IgD-negative memory B cell (primary cell): ENCODE data around the gene SVIL. TPM values are rescaled to one million over a fixed set of nuclear protein-coding genes. Genes with fewer than 3 reads are reported as not detected.

Source experiments
- H3K27ac Mint-ChIP-seq, 3 donors: one replicate each; pipeline ENCODE4 v1.8.0; 2020 to 2022; ENCODE audit warnings: mild to moderate bottlenecking in 3 of 3, mixed read lengths in 3 of 3, moderate library complexity in 1 of 3
- H3K27me3 Mint-ChIP-seq: one replicate; pipeline ENCODE4 v1.8.0; 2021; ENCODE audit warnings: mixed read lengths
- H3K36me3 Mint-ChIP-seq: one replicate; pipeline ENCODE4 v1.8.0; 2020; ENCODE audit warnings: mild to moderate bottlenecking, mixed read lengths
- H3K4me1 Mint-ChIP-seq, 3 donors: one replicate each; pipeline ENCODE4 v1.8.0; 2020 to 2022; ENCODE audit warnings: mixed read lengths in 3 of 3, mild to moderate bottlenecking in 1 of 3
- H3K4me3 Mint-ChIP-seq, 4 donors: one replicate each; pipeline ENCODE4 v1.8.0; 2020 to 2022; ENCODE audit warnings: mild to moderate bottlenecking in 4 of 4, mixed read lengths in 4 of 4, moderate library complexity in 3 of 4
- H3K9me3 Mint-ChIP-seq, 3 donors: one replicate each; pipeline ENCODE4 v1.8.0; 2020 to 2021; ENCODE audit warnings: mixed read lengths in 3 of 3, mild to moderate bottlenecking in 1 of 3
- polyA plus RNA-seq: library from polyadenylated mRNA; unstranded; fragments of 300-500 nt; fragmentation: Illumina TruSeq; gene quantifications from one replicate; pipeline ENCODE4 v1.2.3, GENCODE V29; 2021

The SVIL gene
- polyA plus RNA-seq, 1 donor from 2014 or later = 2.6 TPM

GRCh38 chr10:29658984-29659965 is 24.5 kb upstream of the SVIL start:
- peaks cover 4% of the 10 kb centered on the region for H3K27me3 Mint-ChIP-seq
- no peaks in the 10 kb centered on the region for H3K36me3 Mint-ChIP-seq
- H3K27ac Mint-ChIP-seq = peak overlapping the region in 1 of 3 donors; percentile 13
- H3K4me1 Mint-ChIP-seq = peaks cover 0 to 10% (median 4%) of the 10 kb centered on the region in 3 donors
- peaks cover 3 to 11% (median 4%) of the 10 kb centered on the region in 3 donors for H3K9me3 Mint-ChIP-seq
- peak overlapping the region in 2 of 4 donors; percentile 1 to 9 for H3K4me3 Mint-ChIP-seq

GRCh38 chr10:29657719-29658274 is 23.0 kb upstream of the SVIL start:
- Mint-ChIP-seq H3K4me3 (peak overlapping the region in 1 of 4 donors; percentile 13), H3K27ac (no peak overlapping the region), H3K4me1 (peaks cover 0 to 10% (median 4%) of the 10 kb centered on the region in 3 donors), H3K9me3 (peaks cover 4 to 15% (median 7%) of the 10 kb centered on the region in 3 donors), H3K27me3 (peaks cover 4% of the 10 kb centered on the region), H3K36me3 (no peaks in the 10 kb centered on the region)

GRCh38 chr10:29656451-29656992 is 21.8 kb upstream of the SVIL start:
- Mint-ChIP-seq H3K4me3 (no peak overlapping the region), H3K36me3 (no peaks in the 10 kb centered on the region), H3K9me3 (peaks cover 4 to 15% (median 7%) of the 10 kb centered on the region in 3 donors), H3K27ac (no peak overlapping the region), H3K4me1 (peaks cover 0 to 10% (median 4%) of the 10 kb centered on the region in 3 donors), H3K27me3 (peaks cover 4% of the 10 kb centered on the region)

GRCh38 chr10:29652192-29652591 is 17.4 kb upstream of the SVIL start:
- Mint-ChIP-seq H3K27ac (no peak overlapping the region), H3K4me1 (peaks cover 4 to 12% (median 9%) of the 10 kb centered on the region in 3 donors), H3K9me3 (peaks cover 6 to 13% (median 7%) of the 10 kb centered on the region in 3 donors)

GRCh38 chr10:29651767-29652166 is 17.0 kb upstream of the SVIL start:
- Mint-ChIP-seq H3K27me3 (no peaks in the 10 kb centered on the region), H3K4me1 (peaks cover 4 to 16% (median 13%) of the 10 kb centered on the region in 3 donors), H3K4me3 (no peak overlapping the region), H3K36me3 (no peaks in the 10 kb centered on the region), H3K27ac (no peak overlapping the region), H3K9me3 (peaks cover 5 to 11% (median 7%) of the 10 kb centered on the region in 3 donors)

More at GRCh38 chr10:29652192-29652591, 17.4 kb upstream of the SVIL start:
- Mint-ChIP-seq H3K4me3 (no peak overlapping the region), H3K36me3 (no peaks in the 10 kb centered on the region), H3K27me3 (no peaks in the 10 kb centered on the region)

GRCh38 chr10:29650552-29650944 is 15.8 kb upstream of the SVIL start:
- no peak overlapping the region for H3K27ac Mint-ChIP-seq
- peaks cover 2 to 4% (median 4%) of the 10 kb centered on the region in 3 donors for H3K9me3 Mint-ChIP-seq
- H3K4me1 Mint-ChIP-seq = peaks cover 5 to 22% (median 19%) of the 10 kb centered on the region in 3 donors
- no peaks in the 10 kb centered on the region for H3K36me3 Mint-ChIP-seq
- H3K27me3 Mint-ChIP-seq = no peaks in the 10 kb centered on the region
- no peak overlapping the region for H3K4me3 Mint-ChIP-seq

GRCh38 chr10:29649561-29650551 is 15.1 kb upstream of the SVIL start:
- H3K27ac Mint-ChIP-seq = no peak overlapping the region
- H3K27me3 Mint-ChIP-seq = no peaks in the 10 kb centered on the region
- H3K4me1 Mint-ChIP-seq = peaks cover 5 to 22% (median 19%) of the 10 kb centered on the region in 3 donors
- peaks cover 2 to 4% (median 4%) of the 10 kb centered on the region in 3 donors for H3K9me3 Mint-ChIP-seq
- H3K36me3 Mint-ChIP-seq = no peaks in the 10 kb centered on the region
- no peak overlapping the region for H3K4me3 Mint-ChIP-seq

- H3K36me3 Mint-ChIP-seq = no peaks in the 10 kb centered on the region
- no peak overlapping the region for H3K4me3 Mint-ChIP-seq
- H3K9me3 Mint-ChIP-seq = peaks cover 2 to 4% (median 4%) of the 10 kb centered on the region in 3 donors
- H3K27ac Mint-ChIP-seq = no peak overlapping the region
- peaks cover 5 to 22% (median 19%) of the 10 kb centered on the region in 3 donors for H3K4me1 Mint-ChIP-seq
- H3K27me3 Mint-ChIP-seq = no peaks in the 10 kb centered on the region
Observed at GRCh38 chr10:29648983-29649268, 14.2 kb upstream of the SVIL start.

GRCh38 chr10:29648114-29648982 is 13.6 kb upstream of the SVIL start:
- peaks cover 2 to 4% (median 4%) of the 10 kb centered on the region in 3 donors for H3K9me3 Mint-ChIP-seq
- no peaks in the 10 kb centered on the region for H3K36me3 Mint-ChIP-seq
- no peak overlapping the region for H3K27ac Mint-ChIP-seq
- peak overlapping the region in 2 of 4 donors; percentile 57 to 70 for H3K4me3 Mint-ChIP-seq
- H3K27me3 Mint-ChIP-seq = no peaks in the 10 kb centered on the region
- peaks cover 5 to 22% (median 19%) of the 10 kb centered on the region in 3 donors for H3K4me1 Mint-ChIP-seq

GRCh38 chr10:29647478-29647877 is 12.7 kb upstream of the SVIL start:
- H3K36me3 Mint-ChIP-seq = no peaks in the 10 kb centered on the region
- H3K4me1 Mint-ChIP-seq = peaks cover 5 to 22% (median 19%) of the 10 kb centered on the region in 3 donors

GRCh38 chr10:29646960-29647461 is 12.2 kb upstream of the SVIL start:
- H3K9me3 Mint-ChIP-seq = peaks cover 0 to 2% (median under 1%) of the 10 kb centered on the region in 3 donors
- peaks cover 5 to 22% (median 19%) of the 10 kb centered on the region in 3 donors for H3K4me1 Mint-ChIP-seq

More at GRCh38 chr10:29647478-29647877, 12.7 kb upstream of the SVIL start:
- H3K27ac Mint-ChIP-seq = peak overlapping the region in 1 of 3 donors; percentile 18
- H3K27me3 Mint-ChIP-seq = no peaks in the 10 kb centered on the region
- peak overlapping the region in 2 of 4 donors; percentile 51 to 70 for H3K4me3 Mint-ChIP-seq
- H3K9me3 Mint-ChIP-seq = peaks cover 0 to 2% (median 0%) of the 10 kb centered on the region in 3 donors

GRCh38 chr10:29646238-29646902 is 11.6 kb upstream of the SVIL start:
- H3K4me1 Mint-ChIP-seq = peaks cover 5 to 22% (median 19%) of the 10 kb centered on the region in 3 donors
- H3K36me3 Mint-ChIP-seq = no peaks in the 10 kb centered on the region

More at GRCh38 chr10:29646960-29647461, 12.2 kb upstream of the SVIL start:
- H3K36me3 Mint-ChIP-seq = no peaks in the 10 kb centered on the region
- H3K27me3 Mint-ChIP-seq = no peaks in the 10 kb centered on the region
- H3K4me3 Mint-ChIP-seq = peak overlapping the region in 1 of 4 donors; percentile 70
- peak overlapping the region in 1 of 3 donors; percentile 9 for H3K27ac Mint-ChIP-seq

More at GRCh38 chr10:29646238-29646902, 11.6 kb upstream of the SVIL start:
- Mint-ChIP-seq H3K4me3 (peak overlapping the region in 1 of 4 donors; percentile 65), H3K27me3 (no peaks in the 10 kb centered on the region), H3K27ac (peak overlapping the region in 1 of 3 donors; percentile 9), H3K9me3 (peaks cover 0 to 2% (median 2%) of the 10 kb centered on the region in 3 donors)
